GM12878 (cell line): ENCODE data around the gene ABCD2. TPM values are rescaled to one million over a fixed set of nuclear protein-coding genes. Genes with fewer than 3 reads are reported as not detected.

Experiments
- ASH2L ChIP-seq: fragments of 300-600, 200-600 bp; sonication (generic); IDR thresholded peaks from 2 replicates; pipeline ENCODE4 v1.6.1; 2017; ENCODE audit warnings: low read depth, mild to moderate bottlenecking, borderline replicate concordance
- BACH1 ChIP-seq: fragments of 450-650 bp; IDR thresholded peaks from 2 replicates; pipeline ENCODE4 v1.6.1; 2017; ENCODE audit warnings: mild to moderate bottlenecking, borderline replicate concordance
- CBX5 ChIP-seq: sonication (generic); IDR thresholded peaks from 2 replicates; pipeline ENCODE4 v1.6.1; 2016; ENCODE audit warnings: low read depth, moderate library complexity, mild to moderate bottlenecking, inconsistent platforms
- CEBPB ChIP-seq, 2 experiments: fragments of 150-350 bp in 1 of 2; IDR thresholded peaks; 2 replicates each; pipeline ENCODE4 v1.6.1; 2012 to 2014; ENCODE audit warnings: low read depth in 2 of 2, low read length in 2 of 2, borderline replicate concordance in 1 of 2, inconsistent platforms in 1 of 2
- E2F4 ChIP-seq: IDR thresholded peaks from 2 replicates; pipeline ENCODE4 v1.6.1; 2012; ENCODE audit warnings: low read depth, low read length, improper control_type of control experiment
- HCFC1 ChIP-seq: fragments of 150-350 bp; IDR thresholded peaks from 2 replicates; pipeline ENCODE4 v1.6.1; 2014; ENCODE audit warnings: low read length
- HDGF ChIP-seq: fragments of 450-650 bp; IDR thresholded peaks from 2 replicates; pipeline ENCODE4 v1.6.1; 2016; ENCODE audit warnings: antibody characterized with exemption
- KAT2A ChIP-seq: conservative IDR thresholded peaks from 2 replicates; pipeline ENCODE4 v1.6.1; 2011; ENCODE audit warnings: low read depth, low read length; ENCODE audit not compliant: control insufficient read depth
- MXI1 ChIP-seq: fragments of 150-350 bp; IDR thresholded peaks from 2 replicates; pipeline ENCODE4 v1.6.1; 2011; ENCODE audit warnings: low read depth, mild to moderate bottlenecking, inconsistent platforms, low read length, improper control_type of control experiment
- NFYB ChIP-seq: IDR thresholded peaks from 2 replicates; pipeline ENCODE4 v1.6.1; 2011; ENCODE audit warnings: low read depth, mild to moderate bottlenecking, low read length, improper control_type of control experiment, moderate library complexity; ENCODE audit not compliant: insufficient read depth
- RAD21 ChIP-seq: IDR thresholded peaks from 2 replicates; pipeline ENCODE4 v1.6.1; 2011; ENCODE audit warnings: mild to moderate bottlenecking, low read depth, low read length, moderate library complexity; ENCODE audit not compliant: insufficient read depth
- RB1 ChIP-seq: fragments of 450-650 bp; formaldehyde crosslinking; IDR thresholded peaks from 2 replicates; pipeline ENCODE4 v1.6.1; 2017; ENCODE audit warnings: mild to moderate bottlenecking, borderline replicate concordance
- RUNX3 ChIP-seq: IDR thresholded peaks from 2 replicates; pipeline ENCODE4 v1.6.1; 2012; ENCODE audit warnings: low read length, inconsistent platforms
- SIN3A ChIP-seq: IDR thresholded peaks from 2 replicates; pipeline ENCODE4 v1.6.1; 2012; ENCODE audit warnings: low read depth, low read length, improper control_type of control experiment
- SMAD1 ChIP-seq: fragments of 450-650 bp; IDR thresholded peaks from 2 replicates; pipeline ENCODE4 v1.6.1; 2018; ENCODE audit warnings: mild to moderate bottlenecking, low read depth; ENCODE audit not compliant: partially characterized antibody
- SMAD5 ChIP-seq: IDR thresholded peaks from 2 replicates; pipeline ENCODE4 v1.6.1; 2016; ENCODE audit warnings: antibody characterized with exemption, low read depth
- STAT3 ChIP-seq: IDR thresholded peaks from 2 replicates; pipeline ENCODE4 v1.6.1; 2011; ENCODE audit warnings: low read depth, low read length, improper control_type of control experiment
- TAF1 ChIP-seq: IDR thresholded peaks from 2 replicates; pipeline ENCODE4 v1.6.1; 2011; ENCODE audit warnings: mild to moderate bottlenecking, low read depth, low read length, borderline replicate concordance
- TARDBP ChIP-seq: IDR thresholded peaks from 2 replicates; pipeline ENCODE4 v1.6.1; 2016; ENCODE audit warnings: borderline replicate concordance
- TCF3 ChIP-seq: IDR thresholded peaks from 2 replicates; pipeline ENCODE4 v1.6.1; 2012; ENCODE audit warnings: low read depth, mild to moderate bottlenecking, low read length, borderline replicate concordance; ENCODE audit not compliant: insufficient read depth
- ZBTB33 ChIP-seq: fragments of 450-650 bp; IDR thresholded peaks from 2 replicates; pipeline ENCODE4 v1.6.1; 2017; ENCODE audit warnings: mild to moderate bottlenecking
- ZSCAN29 ChIP-seq: fragments of 450-650 bp; IDR thresholded peaks from 2 replicates; pipeline ENCODE4 v1.6.1; 2017; ENCODE audit warnings: mild to moderate bottlenecking, moderate library complexity
- polyA plus RNA-seq, 11 experiments: library from polyadenylated mRNA; depleted of rRNA in 4 of 11; unstranded in 6 of 11; stranded (reverse) in 5 of 11; fragments of >200 nt; fragmentation: Nextera tagmentation in 4 of 11; fragmentation: Illumina TruSeq in 1 of 11; extraction: Ambion mirVana in 4 of 11; extraction: Trizol in 1 of 11; gene quantifications; 1 replicate in 1 of 11; 2 replicates in 10 of 11; pipeline versions ENCODE4 v1.2.1 to v1.2.3, GENCODE V29; 2011 to 2016; ENCODE audit warnings: inconsistent platforms in 2 of 11, missing spikeins in 2 of 11, low read depth in 1 of 11
- total RNA-seq, 4 experiments: library from RNA; depleted of rRNA in 3 of 4; stranded (reverse); fragments of >200 nt in 3 of 4; fragmentation: Illumina TruSeq in 1 of 4; extraction: Trizol in 1 of 4; gene quantifications; 2 replicates each; pipeline versions ENCODE4 v1.2.1 to v1.2.3, GENCODE V29; 2013 to 2021
- TF ChIP-seq, protein P1 (sequence below): fragments of 450-650 bp; IDR thresholded peaks from 2 replicates; pipeline ENCODE4 v1.6.1; 2018; ENCODE audit warnings: borderline replicate concordance, mild to moderate bottlenecking; ENCODE audit not compliant: partially characterized antibody
- TF ChIP-seq, protein P2 (sequence below): fragments of 450-650 bp; IDR thresholded peaks from 2 replicates; pipeline ENCODE4 v1.6.1; 2016; ENCODE audit warnings: mild to moderate bottlenecking

Gene ABCD2
- total and polyA plus RNA-seq, 10 of the 15 experiments (the other 5 are each of a cell fraction or from before 2014, with no cell fraction given), result 4.4 to 16.2 (median 7.5) TPM

DNA sequence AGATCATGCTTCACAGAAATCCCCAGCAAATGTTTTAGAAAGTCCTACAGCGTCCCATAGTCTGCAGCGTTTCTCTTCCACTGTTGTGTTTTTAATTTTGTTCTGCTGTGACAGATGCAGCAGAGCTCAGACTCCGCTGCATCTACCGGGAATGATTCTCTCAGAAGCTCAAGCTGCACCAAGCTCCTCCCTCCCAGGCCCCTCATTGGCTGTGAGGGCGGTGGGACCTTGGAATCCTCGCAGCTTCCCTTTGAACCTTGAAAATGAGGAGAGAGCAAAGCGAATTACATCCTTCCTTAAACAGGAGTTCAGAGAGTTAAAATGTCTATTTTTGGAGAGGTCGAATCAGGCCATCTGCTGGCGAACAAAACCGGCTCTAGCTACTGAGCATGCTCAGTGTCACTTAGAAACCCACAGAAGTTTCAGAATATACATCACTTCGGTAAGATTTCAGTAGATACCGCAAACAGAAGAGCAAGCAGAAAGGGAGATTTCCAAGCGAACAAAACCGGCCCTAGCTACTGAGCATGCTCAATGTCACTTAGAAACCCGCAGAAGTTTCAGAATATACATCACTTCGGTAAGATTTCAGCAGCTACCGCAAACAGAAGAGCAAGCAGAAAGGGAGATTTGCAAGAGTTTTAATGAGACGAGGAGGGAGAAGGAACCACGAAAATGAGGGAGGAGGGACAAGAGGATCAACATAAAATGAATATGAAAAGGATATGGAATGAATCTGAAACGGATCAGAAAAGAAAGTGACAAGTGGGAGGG, at the start of gene ABCD2 (continued):
- TF ChIP-seq TCF3 (no peak), HDGF (peak; percentile 42; the same call in 1 of the 2 replicates), ZSCAN29 (no peak), KAT2A (no peak), TAF1 (peak; percentile 87; the same call in 1 of the 2 replicates), STAT3 (0 out of 2 replicates have a peak, but pooled peaks have one; percentile 24), SMAD5 (peak; percentile 24; the same call in 1 of the 2 replicates), CEBPB (IDR thresholded peaks at IDR 0.05; ENCODE audit: borderline replicate concordance in 1 of 2, low read depth in 2 of 2, low read length in 2 of 2) (no peak), BACH1 (no peak; the same call in 1 of the 2 replicates), RUNX3 (peak; percentile 96), SIN3A (no peak), RB1 (no peak; the same call in 1 of the 2 replicates), SMAD1 (no peak), RAD21 (no peak), HCFC1 (no peak), ZBTB33 (no peak), TARDBP (no peak), MXI1 (peak; percentile 57; the same call in 1 of the 2 replicates), CBX5 (peak; percentile 68; the same call in 1 of the 2 replicates), E2F4 (no peak), ASH2L (peak; percentile 96; the same call in 1 of the 2 replicates), NFYB (peak; percentile 72)
- TF ChIP-seq, protein P1, sequence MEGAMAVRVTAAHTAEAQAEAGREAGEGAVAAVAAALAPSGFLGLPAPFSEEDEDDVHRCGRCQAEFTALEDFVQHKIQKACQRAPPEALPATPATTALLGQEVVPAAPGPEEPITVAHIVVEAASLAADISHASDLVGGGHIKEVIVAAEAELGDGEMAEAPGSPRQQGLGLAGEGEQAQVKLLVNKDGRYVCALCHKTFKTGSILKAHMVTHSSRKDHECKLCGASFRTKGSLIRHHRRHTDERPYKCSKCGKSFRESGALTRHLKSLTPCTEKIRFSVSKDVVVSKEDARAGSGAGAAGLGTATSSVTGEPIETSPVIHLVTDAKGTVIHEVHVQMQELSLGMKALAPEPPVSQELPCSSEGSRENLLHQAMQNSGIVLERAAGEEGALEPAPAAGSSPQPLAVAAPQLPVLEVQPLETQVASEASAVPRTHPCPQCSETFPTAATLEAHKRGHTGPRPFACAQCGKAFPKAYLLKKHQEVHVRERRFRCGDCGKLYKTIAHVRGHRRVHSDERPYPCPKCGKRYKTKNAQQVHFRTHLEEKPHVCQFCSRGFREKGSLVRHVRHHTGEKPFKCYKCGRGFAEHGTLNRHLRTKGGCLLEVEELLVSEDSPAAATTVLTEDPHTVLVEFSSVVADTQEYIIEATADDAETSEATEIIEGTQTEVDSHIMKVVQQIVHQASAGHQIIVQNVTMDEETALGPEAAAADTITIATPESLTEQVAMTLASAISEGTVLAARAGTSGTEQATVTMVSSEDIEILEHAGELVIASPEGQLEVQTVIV, result no peak
- TF ChIP-seq, protein P2, sequence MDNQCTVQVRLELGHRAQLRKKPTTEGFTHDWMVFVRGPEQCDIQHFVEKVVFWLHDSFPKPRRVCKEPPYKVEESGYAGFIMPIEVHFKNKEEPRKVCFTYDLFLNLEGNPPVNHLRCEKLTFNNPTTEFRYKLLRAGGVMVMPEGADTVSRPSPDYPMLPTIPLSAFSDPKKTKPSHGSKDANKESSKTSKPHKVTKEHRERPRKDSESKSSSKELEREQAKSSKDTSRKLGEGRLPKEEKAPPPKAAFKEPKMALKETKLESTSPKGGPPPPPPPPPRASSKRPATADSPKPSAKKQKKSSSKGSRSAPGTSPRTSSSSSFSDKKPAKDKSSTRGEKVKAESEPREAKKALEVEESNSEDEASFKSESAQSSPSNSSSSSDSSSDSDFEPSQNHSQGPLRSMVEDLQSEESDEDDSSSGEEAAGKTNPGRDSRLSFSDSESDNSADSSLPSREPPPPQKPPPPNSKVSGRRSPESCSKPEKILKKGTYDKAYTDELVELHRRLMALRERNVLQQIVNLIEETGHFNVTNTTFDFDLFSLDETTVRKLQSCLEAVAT, result peak; percentile 68
